Lower lobe of right lung (tissue), 2 donors: ENCODE data around the gene MYH9. TPM values are rescaled to one million over a fixed set of nuclear protein-coding genes. Genes with fewer than 3 reads are reported as not detected.

ENCODE experiments used
- ATAC-seq, 2 donors: fragments of 200-7000 bp; cut with Tn5 transposase; one replicate each; pipeline ENCODE4 v1.9.1; 2020 to 2022; ENCODE audit warnings: mild to moderate bottlenecking in 2 of 2, moderate library complexity in 2 of 2
- DNase-seq: peaks from one replicate; pipeline ENCODE4 v3.0.0-alpha.2; 2020
- H3K27ac ChIP-seq: fragments of 200-600 bp; one replicate; pipeline ENCODE4 v1.8.0; 2022
- H3K27me3 ChIP-seq: fragments of 200-600 bp; one replicate; pipeline ENCODE4 v1.8.0; 2022; ENCODE audit warnings: low read depth
- H3K36me3 ChIP-seq: fragments of 200-600 bp; one replicate; pipeline ENCODE4 v1.8.0; 2022; ENCODE audit warnings: mild to moderate bottlenecking
- H3K4me1 ChIP-seq: fragments of 200-600 bp; one replicate; pipeline ENCODE4 v1.8.0; 2022
- H3K4me3 ChIP-seq: fragments of 200-600 bp; one replicate; pipeline ENCODE4 v1.8.0; 2022; ENCODE audit warnings: mild to moderate bottlenecking
- H3K9me3 ChIP-seq: fragments of 200-600 bp; one replicate; pipeline ENCODE4 v1.8.0; 2022
- intact Hi-C: fragments of 100-400 bp; cut with DNase I; formaldehyde crosslinking; loops from one replicate; pipeline ENCODE4 v1.11.0; 2022
- total RNA-seq: library from RNA; stranded (reverse); fragmentation: NEBNext Ultra II Directional; extraction: Animal tissue kit (Norgen Biotek cat#: 25700); gene quantifications from one replicate; pipeline ENCODE4 v1.2.1, GENCODE V29; 2021
- TF ChIP-seq, protein P1 (sequence below): fragments of 200-600 bp; IDR thresholded peaks from one replicate; pipeline ENCODE4 v1.8.0; 2022; ENCODE audit warnings: antibody characterized with exemption, mild to moderate bottlenecking
- donor health status: DM: no; HTN: yes; CAD: no; lungs with severe emphysema.

Gene MYH9
- total RNA-seq, 1 donor from 2014 or later, result 659 TPM

DNA sequence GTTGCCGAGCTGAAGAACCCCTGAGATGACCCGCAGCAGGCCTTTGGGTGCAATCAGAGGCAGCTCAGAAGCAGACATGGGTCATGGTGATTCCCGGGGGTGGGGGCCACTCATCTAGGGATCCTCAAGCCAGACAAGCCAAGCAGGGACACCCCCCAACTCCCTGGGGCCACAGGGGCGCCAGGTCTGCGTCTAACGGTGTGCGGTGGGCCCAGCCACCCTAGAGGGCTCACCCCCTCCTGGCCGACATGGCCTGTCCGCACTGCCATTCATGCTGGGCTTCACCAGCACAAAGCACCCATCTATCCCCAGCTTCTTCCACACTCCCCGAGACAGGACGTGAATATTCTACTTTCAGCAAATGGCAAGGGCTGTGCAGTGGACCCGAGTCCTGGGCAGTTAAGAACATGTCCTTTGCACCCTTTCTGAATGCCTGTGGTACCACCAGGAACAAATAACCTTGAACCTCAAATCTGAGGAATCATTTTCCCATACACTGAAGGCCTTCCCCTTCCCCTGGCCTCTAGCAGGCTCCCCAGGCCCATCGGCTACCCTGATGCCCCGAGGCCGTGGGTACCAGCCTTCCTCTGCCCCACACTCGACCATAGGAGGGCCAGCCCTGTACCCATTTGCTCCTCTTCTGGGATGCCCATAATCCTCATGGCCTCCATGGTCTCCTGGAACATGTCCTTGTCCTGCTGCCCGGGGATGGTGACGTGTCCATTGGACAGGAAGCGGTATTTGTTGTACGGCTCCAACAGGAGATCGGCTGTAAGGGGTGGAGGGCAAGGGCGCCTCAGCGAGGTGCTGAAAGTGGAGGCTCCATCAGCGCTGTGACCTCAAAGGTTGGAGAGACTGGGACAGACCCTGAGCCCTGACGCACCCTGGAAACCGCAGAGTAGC is 67.9 kb downstream of the MYH9 start:
- ATAC-seq (no peak), DNase-seq (no peak)
- intact Hi-C loops, result no loop called here
- H3K27me3 ChIP-seq, result no peaks in the 10 kb centered on the region
- H3K27ac ChIP-seq, result peak overlapping the region; percentile 90
- H3K36me3 ChIP-seq, result peaks cover 100% of the 10 kb centered on the region
- peaks cover 44% of the 10 kb centered on the region for H3K4me1 ChIP-seq
- H3K9me3 ChIP-seq, result no peaks in the 10 kb centered on the region
- no peak overlapping the region for H3K4me3 ChIP-seq
- TF ChIP-seq, protein P1, sequence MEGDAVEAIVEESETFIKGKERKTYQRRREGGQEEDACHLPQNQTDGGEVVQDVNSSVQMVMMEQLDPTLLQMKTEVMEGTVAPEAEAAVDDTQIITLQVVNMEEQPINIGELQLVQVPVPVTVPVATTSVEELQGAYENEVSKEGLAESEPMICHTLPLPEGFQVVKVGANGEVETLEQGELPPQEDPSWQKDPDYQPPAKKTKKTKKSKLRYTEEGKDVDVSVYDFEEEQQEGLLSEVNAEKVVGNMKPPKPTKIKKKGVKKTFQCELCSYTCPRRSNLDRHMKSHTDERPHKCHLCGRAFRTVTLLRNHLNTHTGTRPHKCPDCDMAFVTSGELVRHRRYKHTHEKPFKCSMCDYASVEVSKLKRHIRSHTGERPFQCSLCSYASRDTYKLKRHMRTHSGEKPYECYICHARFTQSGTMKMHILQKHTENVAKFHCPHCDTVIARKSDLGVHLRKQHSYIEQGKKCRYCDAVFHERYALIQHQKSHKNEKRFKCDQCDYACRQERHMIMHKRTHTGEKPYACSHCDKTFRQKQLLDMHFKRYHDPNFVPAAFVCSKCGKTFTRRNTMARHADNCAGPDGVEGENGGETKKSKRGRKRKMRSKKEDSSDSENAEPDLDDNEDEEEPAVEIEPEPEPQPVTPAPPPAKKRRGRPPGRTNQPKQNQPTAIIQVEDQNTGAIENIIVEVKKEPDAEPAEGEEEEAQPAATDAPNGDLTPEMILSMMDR, result no peak

DNA sequence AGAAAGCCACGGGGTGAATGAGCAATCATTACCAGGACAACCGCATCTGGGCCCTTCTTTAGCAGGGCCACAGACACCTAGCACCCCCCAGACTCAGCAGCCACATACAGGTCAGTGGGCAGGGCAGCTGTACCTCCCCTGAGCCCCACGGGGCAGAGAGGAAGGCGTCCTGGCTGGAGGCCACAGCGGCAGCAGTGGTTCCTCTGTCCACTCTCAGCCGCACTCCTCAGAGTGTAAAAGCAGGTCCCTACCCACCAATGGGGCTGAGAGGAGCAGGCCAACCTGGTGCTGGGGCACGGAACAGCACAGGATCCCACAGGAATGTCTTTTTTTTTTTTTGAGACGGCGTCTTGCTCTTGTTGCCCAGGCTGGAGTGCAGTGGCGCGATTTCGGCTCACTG is 69.3 kb downstream of the MYH9 start:
- H3K4me1 ChIP-seq, result peaks cover 29% of the 10 kb centered on the region
- ATAC-seq, result no peak
- H3K9me3 ChIP-seq, result no peaks in the 10 kb centered on the region
- H3K27ac ChIP-seq, result no peak overlapping the region
- no peaks in the 10 kb centered on the region for H3K27me3 ChIP-seq
- no peak overlapping the region for H3K4me3 ChIP-seq
- TF ChIP-seq, protein P1, result no peak
- peaks cover 100% of the 10 kb centered on the region for H3K36me3 ChIP-seq
- intact Hi-C loops, result no loop called here
- no peak for DNase-seq

DNA sequence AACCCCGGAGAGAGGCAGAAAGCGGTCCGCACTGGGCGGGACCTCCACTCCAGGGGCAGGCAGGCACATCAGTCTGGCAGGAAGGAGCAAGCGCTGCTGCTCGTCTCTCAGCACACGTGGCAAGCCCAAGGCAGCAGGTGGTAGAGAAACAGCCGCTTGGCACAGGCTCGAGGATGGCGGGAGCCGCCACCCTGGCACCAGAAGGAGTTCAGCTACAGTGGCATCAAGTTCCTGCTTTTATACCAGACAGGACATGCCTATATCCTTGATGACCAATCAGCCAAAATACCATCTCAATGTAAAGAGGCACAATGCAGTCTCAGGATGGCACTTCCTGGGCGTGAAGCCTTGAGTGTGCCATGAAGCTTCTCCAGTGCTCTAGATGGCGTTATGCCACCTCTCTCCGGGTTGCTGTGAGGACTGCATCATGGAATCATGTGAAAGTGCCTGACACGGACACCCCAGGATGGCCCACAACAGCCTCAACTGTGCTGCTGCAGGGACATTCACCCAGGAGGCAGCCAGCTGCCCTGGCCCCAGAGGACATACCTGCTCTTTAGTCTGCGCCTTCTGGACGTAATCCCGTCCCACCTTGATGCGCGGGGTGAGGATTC is 70.0 kb downstream of the MYH9 start:
- TF ChIP-seq, protein P1, result no peak
- DNase-seq (no peak), ATAC-seq (no peak)
- peaks cover 100% of the 10 kb centered on the region for H3K36me3 ChIP-seq
- intact Hi-C loops, result no loop called here
- no peak overlapping the region for H3K4me3 ChIP-seq
- H3K9me3 ChIP-seq, result no peaks in the 10 kb centered on the region
- peaks cover 23% of the 10 kb centered on the region for H3K4me1 ChIP-seq
- no peak overlapping the region for H3K27ac ChIP-seq
- no peaks in the 10 kb centered on the region for H3K27me3 ChIP-seq

DNA sequence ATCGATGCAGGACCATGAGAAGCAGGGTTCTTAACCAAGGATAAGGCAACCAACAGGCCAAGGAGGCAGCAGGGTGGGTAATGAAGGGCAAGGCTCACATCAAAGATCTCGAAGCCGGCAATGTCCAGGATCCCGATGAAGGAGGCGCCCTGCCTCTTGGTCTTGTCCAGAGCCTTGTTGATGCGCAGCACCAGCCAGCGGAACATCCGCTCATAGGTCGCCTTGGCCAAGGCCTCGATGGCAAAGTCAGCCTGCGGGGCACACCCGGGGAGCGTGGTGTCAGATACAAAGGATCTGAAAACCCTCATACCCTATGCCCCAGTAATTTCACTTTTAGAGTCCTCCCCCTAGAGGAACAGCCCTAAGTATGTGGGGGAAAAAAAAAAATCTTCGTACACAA is 71.3 kb downstream of the MYH9 start:
- no peak for DNase-seq
- Histone ChIP-seq H3K9me3 (no peaks in the 10 kb centered on the region), H3K27ac (no peak overlapping the region), H3K4me3 (no peak overlapping the region), H3K27me3 (no peaks in the 10 kb centered on the region), H3K36me3 (peaks cover 100% of the 10 kb centered on the region), H3K4me1 (peaks cover 13% of the 10 kb centered on the region)
- TF ChIP-seq, protein P1, result no peak
- no peak for ATAC-seq
- intact Hi-C loops, result no loop called here

DNA sequence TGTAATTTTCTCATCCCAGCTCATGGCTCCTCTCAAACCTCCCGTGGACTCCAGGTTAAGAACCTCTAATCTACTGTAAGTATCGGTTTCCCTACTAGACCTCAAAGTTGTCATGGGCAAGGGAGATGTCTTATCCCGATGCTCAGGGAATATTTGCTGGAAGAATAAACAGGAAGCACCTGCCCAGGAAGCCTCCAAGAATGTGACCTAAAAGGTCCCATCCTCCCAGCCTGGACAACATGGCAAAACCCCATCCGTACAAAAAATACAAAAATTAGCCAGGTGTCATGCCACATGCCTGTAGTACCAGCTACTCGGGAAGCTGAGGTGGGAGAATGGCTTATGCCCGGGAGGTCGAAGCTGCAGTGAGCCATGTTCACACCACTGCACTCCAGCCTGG is 72.4 kb downstream of the MYH9 start:
- Histone ChIP-seq H3K27me3 (no peaks in the 10 kb centered on the region), H3K4me3 (no peak overlapping the region), H3K4me1 (peaks cover 2% of the 10 kb centered on the region), H3K9me3 (no peaks in the 10 kb centered on the region), H3K27ac (peak overlapping the region; percentile 24), H3K36me3 (peaks cover 100% of the 10 kb centered on the region)
- no peak for DNase-seq
- intact Hi-C loops, result no loop called here
- TF ChIP-seq, protein P1, result no peak
- no peak for ATAC-seq
